ENCODE data around the gene DZIP3. TPM values are rescaled to one million over a fixed set of nuclear protein-coding genes. Genes with fewer than 3 reads are reported as not detected.

The DZIP3 gene
- total and polyA plus RNA-seq, 2 experiments from 2014 or later: 28.7 to 32.0 TPM

DNA sequence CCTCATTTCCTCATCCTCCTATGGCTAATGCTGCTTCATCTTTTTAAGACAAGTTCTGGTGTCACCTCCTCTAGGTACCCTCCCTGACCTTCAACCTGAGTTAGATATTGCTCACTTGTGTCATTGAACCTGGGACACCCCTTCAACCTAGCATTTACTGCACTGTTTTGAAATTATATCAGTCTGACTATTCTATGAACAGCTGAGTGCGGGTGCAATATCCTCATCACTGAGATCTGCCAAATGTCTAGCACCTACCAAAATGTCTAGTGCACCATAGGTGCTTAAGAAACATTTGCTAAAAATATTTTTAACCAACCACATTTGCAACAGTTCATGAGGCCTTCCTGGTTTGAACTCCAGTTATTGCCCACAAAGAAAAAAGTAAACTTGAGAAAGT is 133.2 kb downstream of the DZIP3 start:
- ATAC-seq (no peak), DNase-seq (ENCODE audit: low spot score) (no peak)
- H3F3A ChIP-seq (replicated peaks; ENCODE audit: low read depth): no peaks in the 10 kb centered on the region
- H3K4me1 ChIP-seq (ENCODE audit: insufficient read depth): no peaks in the 10 kb centered on the region
- H3K4me2 ChIP-seq: no peak overlapping the region
- Mint-ChIP-seq H3K4me1 (no peaks in the 10 kb centered on the region), H3K27me3 (ENCODE audit: insufficient read depth, low read depth, poor library complexity) (peaks cover 2% of the 10 kb centered on the region), H3K9me3 (no peaks in the 10 kb centered on the region), H3K27ac (no peak overlapping the region), H3K4me3 (no peak overlapping the region), H3K36me3 (ENCODE audit: low read depth) (no peaks in the 10 kb centered on the region)
- H3K27ac ChIP-seq (ENCODE audit: low read depth): no peak overlapping the region
- no peak overlapping the region for H2AFZ ChIP-seq
- no peaks in the 10 kb centered on the region for H4K20me1 ChIP-seq (replicated peaks; ENCODE audit: insufficient read depth)
- H3K36me3 ChIP-seq (ENCODE audit: insufficient read depth): no peaks in the 10 kb centered on the region
- peaks cover 11% of the 10 kb centered on the region for H3K9me2 ChIP-seq (ENCODE audit: insufficient read depth)
- H3K79me2 ChIP-seq (replicated peaks; ENCODE audit: insufficient read depth): no peaks in the 10 kb centered on the region
- TF ChIP-seq, protein P1, sequence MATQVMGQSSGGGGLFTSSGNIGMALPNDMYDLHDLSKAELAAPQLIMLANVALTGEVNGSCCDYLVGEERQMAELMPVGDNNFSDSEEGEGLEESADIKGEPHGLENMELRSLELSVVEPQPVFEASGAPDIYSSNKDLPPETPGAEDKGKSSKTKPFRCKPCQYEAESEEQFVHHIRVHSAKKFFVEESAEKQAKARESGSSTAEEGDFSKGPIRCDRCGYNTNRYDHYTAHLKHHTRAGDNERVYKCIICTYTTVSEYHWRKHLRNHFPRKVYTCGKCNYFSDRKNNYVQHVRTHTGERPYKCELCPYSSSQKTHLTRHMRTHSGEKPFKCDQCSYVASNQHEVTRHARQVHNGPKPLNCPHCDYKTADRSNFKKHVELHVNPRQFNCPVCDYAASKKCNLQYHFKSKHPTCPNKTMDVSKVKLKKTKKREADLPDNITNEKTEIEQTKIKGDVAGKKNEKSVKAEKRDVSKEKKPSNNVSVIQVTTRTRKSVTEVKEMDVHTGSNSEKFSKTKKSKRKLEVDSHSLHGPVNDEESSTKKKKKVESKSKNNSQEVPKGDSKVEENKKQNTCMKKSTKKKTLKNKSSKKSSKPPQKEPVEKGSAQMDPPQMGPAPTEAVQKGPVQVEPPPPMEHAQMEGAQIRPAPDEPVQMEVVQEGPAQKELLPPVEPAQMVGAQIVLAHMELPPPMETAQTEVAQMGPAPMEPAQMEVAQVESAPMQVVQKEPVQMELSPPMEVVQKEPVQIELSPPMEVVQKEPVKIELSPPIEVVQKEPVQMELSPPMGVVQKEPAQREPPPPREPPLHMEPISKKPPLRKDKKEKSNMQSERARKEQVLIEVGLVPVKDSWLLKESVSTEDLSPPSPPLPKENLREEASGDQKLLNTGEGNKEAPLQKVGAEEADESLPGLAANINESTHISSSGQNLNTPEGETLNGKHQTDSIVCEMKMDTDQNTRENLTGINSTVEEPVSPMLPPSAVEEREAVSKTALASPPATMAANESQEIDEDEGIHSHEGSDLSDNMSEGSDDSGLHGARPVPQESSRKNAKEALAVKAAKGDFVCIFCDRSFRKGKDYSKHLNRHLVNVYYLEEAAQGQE (IDR thresholded peaks at IDR 0.05; ENCODE audit: unreplicated experiment): no peak
- TF ChIP-seq EZH2phosphoT487 (IDR thresholded peaks at IDR 0.05; ENCODE audit: unreplicated experiment): no peak
- no peak for TF ChIP-seq STAT1 (IDR thresholded peaks at IDR 0.05; ENCODE audit: unreplicated experiment)
- TF ChIP-seq CREB1 (CRISPR knock-in tag; IDR thresholded peaks at IDR 0.05; ENCODE audit: low read depth): no peak
- TF ChIP-seq POLR2AphosphoS5 (IDR thresholded peaks at IDR 0.05; ENCODE audit: low read depth): no peak
- TF ChIP-seq NANOG (IDR thresholded peaks at IDR 0.05; ENCODE audit: borderline replicate concordance): no peak
- TF ChIP-seq, protein P2, sequence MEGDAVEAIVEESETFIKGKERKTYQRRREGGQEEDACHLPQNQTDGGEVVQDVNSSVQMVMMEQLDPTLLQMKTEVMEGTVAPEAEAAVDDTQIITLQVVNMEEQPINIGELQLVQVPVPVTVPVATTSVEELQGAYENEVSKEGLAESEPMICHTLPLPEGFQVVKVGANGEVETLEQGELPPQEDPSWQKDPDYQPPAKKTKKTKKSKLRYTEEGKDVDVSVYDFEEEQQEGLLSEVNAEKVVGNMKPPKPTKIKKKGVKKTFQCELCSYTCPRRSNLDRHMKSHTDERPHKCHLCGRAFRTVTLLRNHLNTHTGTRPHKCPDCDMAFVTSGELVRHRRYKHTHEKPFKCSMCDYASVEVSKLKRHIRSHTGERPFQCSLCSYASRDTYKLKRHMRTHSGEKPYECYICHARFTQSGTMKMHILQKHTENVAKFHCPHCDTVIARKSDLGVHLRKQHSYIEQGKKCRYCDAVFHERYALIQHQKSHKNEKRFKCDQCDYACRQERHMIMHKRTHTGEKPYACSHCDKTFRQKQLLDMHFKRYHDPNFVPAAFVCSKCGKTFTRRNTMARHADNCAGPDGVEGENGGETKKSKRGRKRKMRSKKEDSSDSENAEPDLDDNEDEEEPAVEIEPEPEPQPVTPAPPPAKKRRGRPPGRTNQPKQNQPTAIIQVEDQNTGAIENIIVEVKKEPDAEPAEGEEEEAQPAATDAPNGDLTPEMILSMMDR (conservative IDR thresholded peaks at IDR 0.05; ENCODE audit: low read depth in 2 of 2): no peak
- TF ChIP-seq, protein P3, sequence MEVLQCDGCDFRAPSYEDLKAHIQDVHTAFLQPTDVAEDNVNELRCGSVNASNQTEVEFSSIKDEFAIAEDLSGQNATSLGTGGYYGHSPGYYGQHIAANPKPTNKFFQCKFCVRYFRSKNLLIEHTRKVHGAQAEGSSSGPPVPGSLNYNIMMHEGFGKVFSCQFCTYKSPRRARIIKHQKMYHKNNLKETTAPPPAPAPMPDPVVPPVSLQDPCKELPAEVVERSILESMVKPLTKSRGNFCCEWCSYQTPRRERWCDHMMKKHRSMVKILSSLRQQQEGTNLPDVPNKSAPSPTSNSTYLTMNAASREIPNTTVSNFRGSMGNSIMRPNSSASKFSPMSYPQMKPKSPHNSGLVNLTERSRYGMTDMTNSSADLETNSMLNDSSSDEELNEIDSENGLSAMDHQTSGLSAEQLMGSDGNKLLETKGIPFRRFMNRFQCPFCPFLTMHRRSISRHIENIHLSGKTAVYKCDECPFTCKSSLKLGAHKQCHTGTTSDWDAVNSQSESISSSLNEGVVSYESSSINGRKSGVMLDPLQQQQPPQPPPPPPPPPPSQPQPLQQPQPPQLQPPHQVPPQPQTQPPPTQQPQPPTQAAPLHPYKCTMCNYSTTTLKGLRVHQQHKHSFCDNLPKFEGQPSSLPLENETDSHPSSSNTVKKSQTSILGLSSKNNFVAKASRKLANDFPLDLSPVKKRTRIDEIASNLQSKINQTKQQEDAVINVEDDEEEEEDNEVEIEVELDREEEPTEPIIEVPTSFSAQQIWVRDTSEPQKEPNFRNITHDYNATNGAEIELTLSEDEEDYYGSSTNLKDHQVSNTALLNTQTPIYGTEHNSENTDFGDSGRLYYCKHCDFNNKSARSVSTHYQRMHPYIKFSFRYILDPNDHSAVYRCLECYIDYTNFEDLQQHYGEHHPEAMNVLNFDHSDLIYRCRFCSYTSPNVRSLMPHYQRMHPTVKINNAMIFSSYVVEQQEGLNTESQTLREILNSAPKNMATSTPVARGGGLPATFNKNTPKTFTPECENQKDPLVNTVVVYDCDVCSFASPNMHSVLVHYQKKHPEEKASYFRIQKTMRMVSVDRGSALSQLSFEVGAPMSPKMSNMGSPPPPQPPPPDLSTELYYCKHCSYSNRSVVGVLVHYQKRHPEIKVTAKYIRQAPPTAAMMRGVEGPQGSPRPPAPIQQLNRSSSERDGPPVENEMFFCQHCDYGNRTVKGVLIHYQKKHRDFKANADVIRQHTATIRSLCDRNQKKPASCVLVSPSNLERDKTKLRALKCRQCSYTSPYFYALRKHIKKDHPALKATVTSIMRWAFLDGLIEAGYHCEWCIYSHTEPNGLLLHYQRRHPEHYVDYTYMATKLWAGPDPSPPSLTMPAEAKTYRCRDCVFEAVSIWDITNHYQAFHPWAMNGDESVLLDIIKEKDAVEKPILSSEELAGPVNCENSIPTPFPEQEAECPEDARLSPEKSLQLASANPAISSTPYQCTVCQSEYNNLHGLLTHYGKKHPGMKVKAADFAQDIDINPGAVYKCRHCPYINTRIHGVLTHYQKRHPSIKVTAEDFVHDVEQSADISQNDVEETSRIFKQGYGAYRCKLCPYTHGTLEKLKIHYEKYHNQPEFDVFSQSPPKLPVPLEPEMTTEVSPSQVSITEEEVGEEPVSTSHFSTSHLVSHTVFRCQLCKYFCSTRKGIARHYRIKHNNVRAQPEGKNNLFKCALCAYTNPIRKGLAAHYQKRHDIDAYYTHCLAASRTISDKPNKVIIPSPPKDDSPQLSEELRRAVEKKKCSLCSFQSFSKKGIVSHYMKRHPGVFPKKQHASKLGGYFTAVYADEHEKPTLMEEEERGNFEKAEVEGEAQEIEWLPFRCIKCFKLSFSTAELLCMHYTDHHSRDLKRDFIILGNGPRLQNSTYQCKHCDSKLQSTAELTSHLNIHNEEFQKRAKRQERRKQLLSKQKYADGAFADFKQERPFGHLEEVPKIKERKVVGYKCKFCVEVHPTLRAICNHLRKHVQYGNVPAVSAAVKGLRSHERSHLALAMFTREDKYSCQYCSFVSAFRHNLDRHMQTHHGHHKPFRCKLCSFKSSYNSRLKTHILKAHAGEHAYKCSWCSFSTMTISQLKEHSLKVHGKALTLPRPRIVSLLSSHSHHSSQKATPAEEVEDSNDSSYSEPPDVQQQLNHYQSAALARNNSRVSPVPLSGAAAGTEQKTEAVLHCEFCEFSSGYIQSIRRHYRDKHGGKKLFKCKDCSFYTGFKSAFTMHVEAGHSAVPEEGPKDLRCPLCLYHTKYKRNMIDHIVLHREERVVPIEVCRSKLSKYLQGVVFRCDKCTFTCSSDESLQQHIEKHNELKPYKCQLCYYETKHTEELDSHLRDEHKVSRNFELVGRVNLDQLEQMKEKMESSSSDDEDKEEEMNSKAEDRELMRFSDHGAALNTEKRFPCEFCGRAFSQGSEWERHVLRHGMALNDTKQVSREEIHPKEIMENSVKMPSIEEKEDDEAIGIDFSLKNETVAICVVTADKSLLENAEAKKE (CRISPR knock-in tag; IDR thresholded peaks at IDR 0.05): no peak
- TF ChIP-seq, protein P4, sequence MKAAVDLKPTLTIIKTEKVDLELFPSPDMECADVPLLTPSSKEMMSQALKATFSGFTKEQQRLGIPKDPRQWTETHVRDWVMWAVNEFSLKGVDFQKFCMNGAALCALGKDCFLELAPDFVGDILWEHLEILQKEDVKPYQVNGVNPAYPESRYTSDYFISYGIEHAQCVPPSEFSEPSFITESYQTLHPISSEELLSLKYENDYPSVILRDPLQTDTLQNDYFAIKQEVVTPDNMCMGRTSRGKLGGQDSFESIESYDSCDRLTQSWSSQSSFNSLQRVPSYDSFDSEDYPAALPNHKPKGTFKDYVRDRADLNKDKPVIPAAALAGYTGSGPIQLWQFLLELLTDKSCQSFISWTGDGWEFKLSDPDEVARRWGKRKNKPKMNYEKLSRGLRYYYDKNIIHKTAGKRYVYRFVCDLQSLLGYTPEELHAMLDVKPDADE (IDR thresholded peaks at IDR 0.05): no peak
- TF ChIP-seq ZNF331 (CRISPR knock-in tag; IDR thresholded peaks at IDR 0.05; ENCODE audit: low read depth): no peak
- no peak for TF ChIP-seq JUNB (IDR thresholded peaks at IDR 0.05; ENCODE audit: unreplicated experiment)
- no peak for TF ChIP-seq ZNF114 (CRISPR knock-in tag; IDR thresholded peaks at IDR 0.05)
- TF ChIP-seq EZH2 (IDR thresholded peaks at IDR 0.05; ENCODE audit: low read depth, unreplicated experiment): no peak
- no peak overlapping the region for H3K4me3 ChIP-seq
- H3K27me3 ChIP-seq (ENCODE audit: insufficient read depth): no peaks in the 10 kb centered on the region
